Osteoblast (primary cell): ENCODE results near the gene NBL1. TPM values are rescaled to one million over a fixed set of nuclear protein-coding genes. Genes with fewer than 3 reads are reported as not detected.

Experiments used
- DNase-seq: peaks from one replicate; pipeline ENCODE4 v3.0.0; 2011; ENCODE audit warnings: low spot score, mixed read lengths; ENCODE audit not compliant: insufficient read length; ENCODE audit errors: missing footprints
- H2AFZ ChIP-seq: 2 replicates; pipeline ENCODE4 v1.6.0; 2011; ENCODE audit warnings: mild to moderate bottlenecking, low read length
- H3K27ac ChIP-seq: 2 replicates; pipeline ENCODE4 v1.5.1; 2011; ENCODE audit warnings: mild to moderate bottlenecking, low read depth, low read length, moderate library complexity
- H3K27me3 ChIP-seq: 2 replicates; pipeline ENCODE4 v1.6.0; 2012; ENCODE audit warnings: mild to moderate bottlenecking, control low read depth, inconsistent platforms, low read length, moderate library complexity; ENCODE audit not compliant: insufficient read depth
- H3K36me3 ChIP-seq: 2 replicates; pipeline ENCODE4 v1.5.1; 2011; ENCODE audit warnings: mild to moderate bottlenecking, low read length, control low read depth, moderate library complexity; ENCODE audit not compliant: insufficient read depth
- H3K4me1 ChIP-seq: 2 replicates; pipeline ENCODE4 v1.5.1; 2011; ENCODE audit warnings: mild to moderate bottlenecking, low read length, control low read depth, moderate library complexity; ENCODE audit not compliant: insufficient read depth
- H3K4me2 ChIP-seq: 2 replicates; pipeline ENCODE4 v1.6.0; 2011; ENCODE audit warnings: mild to moderate bottlenecking, low read length; ENCODE audit not compliant: insufficient read depth
- H3K4me3 ChIP-seq: fragments of 200-600 bp; sonication (generic); 3 replicates; pipeline ENCODE4 v1.5.1; 2012; ENCODE audit warnings: mild to moderate bottlenecking, low read length, inconsistent platforms; ENCODE audit not compliant: insufficient read depth
- H3K79me2 ChIP-seq: 2 replicates; pipeline ENCODE4 v1.6.0; 2012; ENCODE audit warnings: mild to moderate bottlenecking, low read length, control low read depth, inconsistent platforms; ENCODE audit not compliant: insufficient read depth
- H3K9me3 ChIP-seq: 2 replicates; pipeline ENCODE4 v1.5.1; 2011; ENCODE audit warnings: low read depth, low read length, control low read depth
- H4K20me1 ChIP-seq: 2 replicates; pipeline ENCODE4 v1.6.0; 2012; ENCODE audit warnings: mild to moderate bottlenecking, low read length, control low read depth; ENCODE audit not compliant: insufficient read depth
- total RNA-seq: library from RNA; depleted of rRNA; stranded (reverse); fragments of >200 nt; gene quantifications from 2 replicates; pipeline ENCODE4 v1.2.3, GENCODE V29; 2012
- TF ChIP-seq, protein P1 (sequence below): IDR thresholded peaks from 2 replicates; pipeline ENCODE4 v1.5.1; 2011; ENCODE audit warnings: mild to moderate bottlenecking, low read depth, low read length, moderate library complexity; ENCODE audit errors: extremely low read depth

The NBL1 gene
- total RNA-seq, 1 donor, result 88.7 TPM

DNA sequence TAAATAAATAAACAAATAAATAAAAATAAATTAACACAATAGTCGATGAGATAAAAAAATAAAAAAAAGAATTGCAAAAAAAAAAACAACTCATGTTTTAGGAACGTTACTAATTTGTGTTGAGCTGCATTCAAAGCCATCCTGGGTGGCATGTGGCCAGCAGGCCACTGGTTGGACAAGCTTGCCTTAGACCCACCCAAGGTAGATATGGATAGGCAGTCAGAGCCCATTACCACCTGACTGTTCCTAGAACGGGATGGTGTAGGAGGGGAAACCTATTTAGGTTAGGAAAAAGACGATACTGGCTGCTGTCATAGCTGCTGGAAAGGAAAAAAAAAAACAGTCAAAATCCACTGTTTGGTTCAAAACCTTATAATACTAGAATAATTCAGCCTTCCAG is 61.4 kb downstream of the NBL1 start:
- H3K79me2 ChIP-seq, result no peaks in the 10 kb centered on the region
- TF ChIP-seq, protein P1, sequence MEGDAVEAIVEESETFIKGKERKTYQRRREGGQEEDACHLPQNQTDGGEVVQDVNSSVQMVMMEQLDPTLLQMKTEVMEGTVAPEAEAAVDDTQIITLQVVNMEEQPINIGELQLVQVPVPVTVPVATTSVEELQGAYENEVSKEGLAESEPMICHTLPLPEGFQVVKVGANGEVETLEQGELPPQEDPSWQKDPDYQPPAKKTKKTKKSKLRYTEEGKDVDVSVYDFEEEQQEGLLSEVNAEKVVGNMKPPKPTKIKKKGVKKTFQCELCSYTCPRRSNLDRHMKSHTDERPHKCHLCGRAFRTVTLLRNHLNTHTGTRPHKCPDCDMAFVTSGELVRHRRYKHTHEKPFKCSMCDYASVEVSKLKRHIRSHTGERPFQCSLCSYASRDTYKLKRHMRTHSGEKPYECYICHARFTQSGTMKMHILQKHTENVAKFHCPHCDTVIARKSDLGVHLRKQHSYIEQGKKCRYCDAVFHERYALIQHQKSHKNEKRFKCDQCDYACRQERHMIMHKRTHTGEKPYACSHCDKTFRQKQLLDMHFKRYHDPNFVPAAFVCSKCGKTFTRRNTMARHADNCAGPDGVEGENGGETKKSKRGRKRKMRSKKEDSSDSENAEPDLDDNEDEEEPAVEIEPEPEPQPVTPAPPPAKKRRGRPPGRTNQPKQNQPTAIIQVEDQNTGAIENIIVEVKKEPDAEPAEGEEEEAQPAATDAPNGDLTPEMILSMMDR, result no peak
- H3K27ac ChIP-seq, result no peak overlapping the region
- H3K4me1 ChIP-seq, result no peaks in the 10 kb centered on the region
- DNase-seq, result no peak
- H2AFZ ChIP-seq, result no peak overlapping the region
- no peak overlapping the region for H3K4me3 ChIP-seq
- no peaks in the 10 kb centered on the region for H3K27me3 ChIP-seq
- H3K36me3 ChIP-seq, result no peaks in the 10 kb centered on the region
- no peak overlapping the region for H3K4me2 ChIP-seq
- H4K20me1 ChIP-seq, result peaks cover 2% of the 10 kb centered on the region
- no peaks in the 10 kb centered on the region for H3K9me3 ChIP-seq

DNA sequence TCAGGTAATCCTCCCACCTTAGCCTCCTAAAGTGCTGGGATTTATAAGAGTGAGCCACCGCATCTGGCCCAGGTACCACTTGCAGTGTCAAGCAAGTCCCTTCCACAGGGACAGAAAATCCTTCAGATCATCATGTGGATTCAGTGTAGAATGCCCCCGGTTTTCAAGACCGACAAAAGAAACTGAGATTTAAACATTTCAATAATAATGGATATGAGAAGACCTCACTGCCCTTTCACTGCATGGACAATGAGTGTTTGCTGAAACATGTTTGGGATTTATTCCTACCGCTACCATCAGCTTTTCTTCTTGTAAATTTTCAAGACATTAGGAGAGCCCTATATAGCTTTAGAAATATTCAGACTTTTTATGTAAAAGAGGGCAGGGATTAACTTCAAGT is 62.0 kb downstream of the NBL1 start:
- Histone ChIP-seq H2AFZ (no peak overlapping the region), H3K27me3 (no peaks in the 10 kb centered on the region), H3K4me1 (no peaks in the 10 kb centered on the region), H3K9me3 (no peaks in the 10 kb centered on the region), H3K4me3 (no peak overlapping the region), H4K20me1 (peaks cover 2% of the 10 kb centered on the region), H3K27ac (no peak overlapping the region), H3K36me3 (no peaks in the 10 kb centered on the region), H3K4me2 (no peak overlapping the region), H3K79me2 (no peaks in the 10 kb centered on the region)
- TF ChIP-seq, protein P1, result no peak
- DNase-seq, result no peak

Other genes starting within 250 kb of the NBL1 start
- 217 and 224 TPM in 2 replicates for gene CAPZB, start 158.8 kb upstream of the NBL1 start, total RNA-seq
- gene HTR6, start 20.6 kb downstream of the NBL1 start, total RNA-seq, result under 0.01 TPM in 1 of 2 replicates, not detected in the other
- gene TMCO4, start 155.6 kb downstream of the NBL1 start, total RNA-seq, result 24.2 and 27.5 TPM in 2 replicates
- not detected in 2 replicates for gene RNF186, start 171.0 kb downstream of the NBL1 start, total RNA-seq
- 4.0 and 4.1 TPM in 2 replicates for gene OTUD3, start 238.1 kb downstream of the NBL1 start, total RNA-seq